GM21529 (cell line): ENCODE data around the gene AKIP1.
"Not testable (repeated sequence)": the region's sequence is repeated elsewhere in the genome, so short reads cannot be mapped to it uniquely, and the experiment has no call there.

Source experiments
- ATAC-seq: cut with Tn5 transposase; IDR thresholded peaks from one replicate; pipeline ENCODE4 v1.9.1; 2021; ENCODE audit not compliant: unreplicated experiment

AKIP1 gene

DNA sequence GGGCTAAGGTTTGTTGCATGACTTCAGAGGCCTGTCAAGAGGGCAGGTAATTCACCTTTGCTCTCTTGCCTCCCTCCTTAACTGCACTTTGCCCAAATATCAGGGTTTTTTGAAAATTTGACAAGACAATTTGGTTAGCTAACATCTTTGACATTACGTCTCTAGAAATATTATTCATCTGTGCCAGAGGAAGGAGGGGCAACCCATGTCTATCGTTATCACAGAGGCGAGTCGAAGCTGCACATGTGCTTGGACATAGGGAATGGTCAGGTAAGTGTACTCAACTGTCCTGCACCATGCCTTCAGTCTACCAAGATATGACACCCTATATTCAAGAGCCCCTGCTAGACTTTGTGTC lies 3.7 kb downstream of the AKIP1 start:
- no peak for ATAC-seq

DNA sequence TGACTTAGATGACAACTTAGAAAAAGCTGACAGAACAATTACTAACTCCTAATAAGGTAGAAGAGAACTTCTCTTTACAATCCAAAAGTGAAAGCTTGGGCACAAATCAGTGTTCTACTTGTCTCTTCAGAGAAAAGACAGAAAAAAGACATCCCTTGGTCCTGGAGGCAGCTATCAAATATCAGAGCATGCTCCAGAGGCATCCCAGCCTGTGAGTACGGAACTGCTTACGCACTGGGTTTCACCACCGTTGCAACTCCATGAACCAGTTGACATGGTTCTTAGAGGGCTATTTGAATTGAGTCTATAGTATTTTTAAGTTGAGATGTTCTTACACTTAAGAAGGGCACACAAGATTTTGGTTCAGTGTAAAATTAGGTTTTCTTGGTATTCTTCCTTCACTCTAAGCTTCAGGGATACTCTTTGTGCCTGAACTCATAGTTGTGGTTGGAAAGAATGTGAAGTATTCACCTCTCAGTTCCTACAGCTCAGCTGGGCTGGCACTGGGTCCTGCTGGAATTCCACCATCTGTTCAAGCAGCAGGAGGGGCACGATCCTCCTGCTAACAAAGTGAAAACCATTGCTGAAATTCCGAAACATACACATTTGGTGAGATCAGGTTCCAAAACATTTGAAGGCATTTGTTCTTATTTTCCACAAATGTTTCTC lies 6.3 kb downstream of the AKIP1 start:
- ATAC-seq, result no peak

DNA sequence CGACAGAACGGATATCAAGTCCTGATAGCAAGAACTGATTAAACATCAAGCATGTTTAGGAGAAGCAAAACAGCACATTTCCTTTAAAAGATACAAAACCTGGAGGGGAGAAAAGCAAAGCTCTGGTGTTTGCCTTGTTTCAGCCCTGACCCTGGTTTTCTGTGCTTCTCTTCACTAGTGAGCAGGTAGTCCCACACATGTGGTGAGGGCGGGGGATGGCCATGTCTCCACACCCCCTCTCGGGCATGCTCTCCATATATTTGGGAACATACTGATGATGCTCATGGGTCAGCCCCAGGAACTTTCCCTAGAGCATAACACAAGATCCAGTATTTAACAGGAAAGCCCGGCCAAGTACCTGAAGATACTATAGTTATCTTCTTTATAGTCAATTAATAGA lies 11.7 kb downstream of the AKIP1 start:
- ATAC-seq, result no peak

GRCh38 chr11:8925711-8926110 lies 14.7 kb downstream of the AKIP1 start:
- ATAC-seq, result no peak

GRCh38 chr11:8926236-8926635 lies 15.2 kb downstream of the AKIP1 start:
- ATAC-seq, result no peak

- no peak for ATAC-seq
These were observed 16.2 kb downstream of the AKIP1 start for GRCh38 chr11:8927233-8927632.

- no peak for ATAC-seq
These were observed 17.2 kb downstream of the AKIP1 start for GRCh38 chr11:8928205-8928604.

DNA sequence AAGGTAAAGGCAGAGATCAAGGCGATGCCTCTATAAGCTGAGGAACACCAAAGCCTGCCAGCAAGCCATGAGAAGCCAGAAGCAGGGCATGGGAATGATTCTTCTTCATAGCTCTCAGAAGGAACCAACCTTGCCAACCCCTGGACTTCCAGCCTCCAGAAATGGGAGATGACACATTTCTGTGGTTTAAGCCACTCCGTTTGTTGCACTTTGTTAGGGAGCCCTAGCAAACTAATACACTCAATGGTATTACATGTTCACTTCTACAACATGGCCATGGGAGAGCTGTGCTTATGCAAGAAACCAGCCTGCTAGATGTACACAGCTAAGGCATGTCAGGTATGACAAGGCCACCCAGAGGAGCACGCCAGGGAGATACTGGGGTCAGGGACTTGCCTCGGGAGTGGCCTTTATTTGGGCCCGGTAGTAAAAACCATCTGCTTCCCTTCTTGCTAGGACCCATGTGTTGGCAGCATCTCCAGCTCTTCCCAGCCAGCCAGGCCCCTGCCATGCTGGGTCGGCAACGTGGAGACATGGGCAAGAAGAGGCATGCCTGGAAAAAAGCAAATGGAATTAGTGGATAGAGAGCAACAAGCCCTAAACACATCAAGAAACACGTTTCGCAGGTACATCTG lies 18.1 kb downstream of the AKIP1 start:
- no peak for ATAC-seq

GRCh38 chr11:8930456-8931175 lies 19.6 kb downstream of the AKIP1 start:
- no peak for ATAC-seq

DNA sequence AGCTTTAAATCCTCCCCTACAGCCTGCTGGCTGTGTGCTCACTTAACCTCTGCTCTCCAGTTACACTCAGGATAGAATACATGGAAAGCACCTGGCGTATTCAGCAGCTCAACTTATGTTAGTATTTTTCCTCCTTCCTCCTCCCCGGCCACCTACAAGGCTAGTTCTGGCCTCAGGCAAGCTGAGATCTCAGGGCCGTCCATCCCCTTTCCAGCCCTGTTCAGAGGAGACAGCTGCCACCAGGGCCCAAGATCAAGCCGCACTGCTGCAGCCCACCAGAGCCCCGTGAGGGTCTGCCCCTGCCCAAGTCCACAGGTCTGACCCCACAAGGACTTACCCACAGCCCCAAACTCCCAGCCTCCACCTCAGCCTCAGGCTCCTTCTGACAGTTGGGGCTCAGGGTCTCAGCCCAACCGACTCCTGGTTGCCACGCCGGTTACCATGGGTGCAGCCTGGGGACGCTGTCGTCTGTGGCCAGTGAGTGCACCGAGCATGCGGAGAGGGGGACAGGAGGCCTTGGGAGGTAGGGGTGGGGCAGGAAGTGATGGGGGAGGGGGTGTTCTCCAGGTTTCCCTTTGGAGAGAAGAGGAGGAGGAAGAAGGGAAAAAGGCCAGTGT lies 21.7 kb downstream of the AKIP1 start, which contains the start of gene C11orf16:
TSS of gene C11orf16 (minus strand) at position 384 of the 617 bp plus-strand sequence. CDS start 639 bp downstream, outside the sequence.
- no peak for ATAC-seq

- no peak for ATAC-seq
These were observed 22.9 kb downstream of the AKIP1 start for GRCh38 chr11:8933931-8934330.

DNA sequence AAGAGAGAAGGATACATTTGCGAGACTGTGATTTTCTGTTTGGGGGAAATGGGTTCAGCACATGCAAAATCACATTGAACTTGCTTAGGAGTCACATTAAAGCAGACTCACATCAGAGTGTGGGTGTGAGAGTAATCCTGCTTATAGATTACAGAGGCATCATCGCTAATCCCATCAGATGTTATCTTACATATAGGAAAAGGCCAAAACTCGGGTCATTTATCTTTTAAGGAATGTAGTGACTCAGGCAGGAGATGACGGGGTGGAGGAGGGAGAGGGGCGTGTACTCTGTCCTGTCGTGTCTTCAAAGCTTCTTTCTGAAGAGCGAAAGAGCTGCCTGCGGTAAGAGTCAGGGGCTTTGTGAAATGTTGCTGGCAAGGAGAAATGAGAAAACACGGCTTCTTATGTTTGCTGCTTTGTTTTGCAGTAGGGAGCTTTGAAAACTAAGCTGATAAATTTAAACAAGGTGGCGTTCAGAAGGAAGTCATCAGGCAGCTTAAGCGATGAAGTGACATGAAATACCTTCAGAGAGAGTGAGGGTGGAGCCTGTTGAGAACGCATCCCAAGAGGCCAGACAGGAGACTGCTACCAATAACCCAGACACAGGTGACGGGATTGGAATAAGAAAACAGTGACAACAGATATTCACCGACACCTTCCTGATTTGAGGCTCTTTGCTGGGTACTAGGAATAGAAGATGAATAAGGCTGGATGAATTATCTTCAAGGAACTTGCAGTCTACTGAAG lies 23.9 kb downstream of the AKIP1 start:
- ATAC-seq, result no peak

- not testable (repeated sequence) for ATAC-seq
These were observed 24.8 kb downstream of the AKIP1 start for GRCh38 chr11:8935789-8936188.

DNA sequence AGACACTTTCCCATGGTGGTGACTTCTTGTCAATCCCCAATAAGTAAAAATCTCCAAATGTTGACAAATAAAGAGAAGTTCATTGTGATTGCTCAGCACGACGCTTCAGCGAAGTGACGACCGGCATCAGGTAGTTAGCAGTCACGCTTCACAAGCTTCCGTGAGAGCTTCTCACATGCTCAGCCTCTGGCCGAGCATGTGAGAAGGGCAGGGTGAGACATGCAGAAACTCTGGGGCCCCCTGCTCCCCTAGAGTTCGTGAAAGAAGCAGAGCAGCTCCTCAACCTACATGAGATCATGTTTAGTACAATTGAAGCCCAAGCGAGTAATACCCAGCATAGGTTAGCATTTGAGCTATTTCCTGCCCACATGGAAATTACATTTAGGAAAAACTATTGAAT lies 26.2 kb downstream of the AKIP1 start:
- peak; percentile 56 for ATAC-seq

DNA sequence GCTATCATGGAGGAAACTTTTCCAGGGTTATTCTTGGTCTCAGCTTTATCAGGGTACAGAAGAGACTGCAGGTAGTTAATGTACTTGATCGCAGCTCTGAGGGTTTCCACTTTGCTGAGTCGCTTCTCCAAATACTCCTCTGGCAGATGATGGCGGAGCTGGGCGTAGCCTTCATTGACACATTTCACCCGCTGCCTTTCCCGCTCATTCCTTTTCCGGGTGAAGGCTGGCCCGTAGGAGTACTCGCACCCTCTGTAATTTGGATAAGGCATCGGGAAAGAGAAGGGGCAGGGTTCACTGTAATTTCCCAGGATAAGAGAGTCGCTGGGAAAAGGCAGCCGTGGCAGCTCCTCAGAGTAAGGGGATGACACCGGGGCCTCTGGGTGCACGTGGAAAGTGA lies 26.7 kb downstream of the AKIP1 start:
- ATAC-seq, result no peak

DNA sequence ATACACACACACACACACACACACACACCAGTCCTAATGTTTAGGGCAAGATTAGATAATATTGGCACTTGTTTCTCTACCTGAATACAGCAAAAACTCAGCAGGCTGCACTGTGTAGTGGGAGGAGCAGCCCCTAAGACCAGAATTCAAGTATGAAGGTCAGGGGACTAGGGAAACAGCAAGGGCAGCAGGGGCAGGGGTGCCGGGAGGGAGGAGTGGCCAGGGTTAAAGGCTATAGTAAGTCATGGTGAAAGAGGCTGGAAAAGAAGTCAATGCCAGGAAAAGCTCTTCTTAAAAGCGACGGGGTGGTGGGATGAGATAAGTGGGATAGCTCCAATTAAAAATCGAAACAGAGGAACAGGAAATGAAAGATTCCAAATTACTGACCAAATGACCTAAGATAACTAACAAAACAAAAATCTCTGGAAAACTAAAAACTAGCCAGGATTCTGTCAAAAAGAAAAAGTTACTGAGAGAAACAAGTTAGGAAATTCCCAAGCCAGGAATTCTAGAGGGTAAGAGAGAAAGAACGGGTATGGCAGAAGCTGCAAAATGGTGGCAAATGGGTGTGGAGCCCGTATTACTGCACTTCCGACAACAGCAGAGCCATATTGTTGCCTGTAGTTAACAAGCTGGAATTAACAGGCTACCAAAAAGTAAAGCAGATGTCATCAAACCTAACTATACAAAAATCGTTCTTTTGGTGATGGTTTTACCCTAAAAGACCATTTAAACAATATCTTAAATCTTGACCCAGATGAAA lies 30.5 kb downstream of the AKIP1 start:
- no peak for ATAC-seq

GRCh38 chr11:8942518-8943066 lies 31.6 kb downstream of the AKIP1 start, which contains the start of gene ASCL3:
Gene ASCL3, minus strand, starts transcription at chr11:8943016. Its CDS starts 4,855 bp downstream, at chr11:8938161.
- no peak for ATAC-seq

DNA sequence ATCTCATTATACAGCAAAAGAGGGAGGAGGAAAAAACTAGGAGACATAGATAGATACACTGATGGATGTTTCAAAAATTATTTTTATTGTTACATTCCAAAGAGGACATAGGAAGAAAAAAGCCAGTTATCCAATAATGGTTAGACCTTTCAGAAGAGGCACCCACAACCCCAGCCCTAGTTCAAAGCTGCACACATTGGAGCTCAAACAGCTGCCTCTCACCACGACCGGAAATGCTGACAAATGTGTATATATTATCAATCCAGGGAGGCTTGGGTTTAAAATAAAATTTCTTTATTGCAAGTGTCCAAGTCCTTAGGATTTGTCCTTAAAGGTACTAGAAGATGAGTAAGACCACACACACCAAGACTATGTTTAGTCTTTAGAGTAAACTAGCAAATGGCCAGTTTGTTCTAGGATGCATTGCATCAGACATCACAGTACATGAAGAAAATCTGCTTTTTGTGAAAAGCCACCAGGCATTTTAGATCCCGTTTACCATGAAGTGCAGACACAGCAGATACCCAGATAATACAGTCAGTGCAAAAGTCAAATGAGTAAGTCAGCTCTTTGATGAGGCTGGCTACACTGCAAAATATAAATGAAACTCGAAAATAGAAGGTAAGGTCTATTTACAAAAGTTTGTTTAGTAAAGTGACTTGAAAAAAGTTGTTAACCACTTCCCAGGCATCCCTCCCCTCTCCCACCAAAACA lies 36.4 kb downstream of the AKIP1 start:
- no peak for ATAC-seq

DNA sequence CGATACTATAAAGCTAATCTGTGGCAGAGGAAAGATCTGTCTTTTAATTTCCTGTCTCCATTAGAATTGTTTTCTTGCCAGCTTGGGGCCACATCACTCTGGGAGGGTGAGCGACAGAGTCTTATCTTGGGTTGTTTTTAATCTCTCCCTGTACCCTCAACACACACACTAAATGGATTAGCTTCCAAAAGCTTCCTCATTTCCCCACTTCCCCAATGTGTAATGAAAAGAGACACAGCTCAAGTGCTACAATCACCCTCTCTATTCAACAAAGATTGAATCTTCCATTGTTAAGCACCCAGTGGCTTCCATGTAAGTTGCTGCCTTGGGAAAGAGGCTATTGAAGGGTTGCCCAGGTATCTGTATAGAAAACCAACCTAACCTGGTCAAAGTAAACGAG lies 37.9 kb downstream of the AKIP1 start:
- no peak for ATAC-seq
